ENCODE results near the gene KRT84. TPM values are rescaled to one million over a fixed set of nuclear protein-coding genes. Genes with fewer than 3 reads are reported as not detected.
A peak's percentile ranks its signal among the peaks of the same experiment; 100 is the strongest.

KRT84 gene
- polyA plus RNA-seq, 1 donor from 2014 or later, result not detected

- H3K27ac Mint-ChIP-seq, result no peak overlapping the region
- no peak overlapping the region for H3K4me3 Mint-ChIP-seq
- H3K27me3 Mint-ChIP-seq, result peaks cover 12% of the 10 kb centered on the region
- H3K36me3 Mint-ChIP-seq, result no peaks in the 10 kb centered on the region
- peaks cover 0 to 6% (median 0%) of the 10 kb centered on the region in 3 donors for H3K4me1 Mint-ChIP-seq
- H3K9me3 Mint-ChIP-seq, result no peaks in the 10 kb centered on the region
These were observed 5.2 kb downstream of the KRT84 start for GRCh38 chr12:52380271-52380694.

GRCh38 chr12:52379536-52379935, 5.9 kb downstream of the KRT84 start:
- Mint-ChIP-seq H3K27me3 (peaks cover 12% of the 10 kb centered on the region), H3K27ac (no peak overlapping the region), H3K4me3 (no peak overlapping the region), H3K4me1 (peaks cover 0 to 6% (median 0%) of the 10 kb centered on the region in 3 donors), H3K9me3 (no peaks in the 10 kb centered on the region), H3K36me3 (no peaks in the 10 kb centered on the region)

GRCh38 chr12:52378091-52378490, 7.4 kb downstream of the KRT84 start:
- peaks cover 0 to 2% (median 0%) of the 10 kb centered on the region in 3 donors for H3K9me3 Mint-ChIP-seq
- peaks cover 0 to 6% (median 0%) of the 10 kb centered on the region in 3 donors for H3K4me1 Mint-ChIP-seq
- no peak overlapping the region for H3K4me3 Mint-ChIP-seq
- no peaks in the 10 kb centered on the region for H3K36me3 Mint-ChIP-seq
- no peak overlapping the region for H3K27ac Mint-ChIP-seq
- peaks cover 10% of the 10 kb centered on the region for H3K27me3 Mint-ChIP-seq

GRCh38 chr12:52377266-52377665, 8.2 kb downstream of the KRT84 start:
- Mint-ChIP-seq H3K27me3 (peaks cover 10% of the 10 kb centered on the region), H3K36me3 (no peaks in the 10 kb centered on the region), H3K9me3 (peaks cover 0 to 2% (median 0%) of the 10 kb centered on the region in 3 donors), H3K4me1 (no peaks in the 10 kb centered on the region), H3K27ac (no peak overlapping the region), H3K4me3 (no peak overlapping the region)

GRCh38 chr12:52372216-52373154, 13.0 kb downstream of the KRT84 start:
- peaks cover 14% of the 10 kb centered on the region for H3K27me3 Mint-ChIP-seq
- no peaks in the 10 kb centered on the region for H3K36me3 Mint-ChIP-seq
- H3K4me3 Mint-ChIP-seq, result no peak overlapping the region
- no peaks in the 10 kb centered on the region for H3K4me1 Mint-ChIP-seq
- H3K9me3 Mint-ChIP-seq, result peaks cover 0 to 4% (median 0%) of the 10 kb centered on the region in 3 donors
- no peak overlapping the region for H3K27ac Mint-ChIP-seq

- Mint-ChIP-seq H3K4me1 (no peaks in the 10 kb centered on the region), H3K4me3 (no peak overlapping the region), H3K9me3 (peaks cover 0 to 4% (median 0%) of the 10 kb centered on the region in 3 donors), H3K27me3 (peaks cover 14% of the 10 kb centered on the region), H3K36me3 (no peaks in the 10 kb centered on the region), H3K27ac (no peak overlapping the region)
These were observed 13.7 kb downstream of the KRT84 start for GRCh38 chr12:52371716-52372115.

- Mint-ChIP-seq H3K4me1 (no peaks in the 10 kb centered on the region), H3K9me3 (peaks cover 0 to 4% (median 0%) of the 10 kb centered on the region in 3 donors), H3K27me3 (peaks cover 14% of the 10 kb centered on the region), H3K36me3 (no peaks in the 10 kb centered on the region), H3K4me3 (no peak overlapping the region), H3K27ac (no peak overlapping the region)
These were observed 14.4 kb downstream of the KRT84 start for GRCh38 chr12:52370926-52371608.

- Mint-ChIP-seq H3K4me3 (no peak overlapping the region), H3K4me1 (peaks cover 0 to 2% (median 0%) of the 10 kb centered on the region in 3 donors), H3K36me3 (no peaks in the 10 kb centered on the region), H3K27me3 (peaks cover 12% of the 10 kb centered on the region), H3K9me3 (peaks cover 0 to 4% (median 0%) of the 10 kb centered on the region in 3 donors), H3K27ac (no peak overlapping the region)
These were observed 15.6 kb downstream of the KRT84 start for GRCh38 chr12:52369809-52370208.

GRCh38 chr12:52369211-52369610, 16.2 kb downstream of the KRT84 start:
- Mint-ChIP-seq H3K9me3 (peaks cover 0 to 4% (median 0%) of the 10 kb centered on the region in 3 donors), H3K27ac (no peak overlapping the region), H3K36me3 (no peaks in the 10 kb centered on the region), H3K4me3 (no peak overlapping the region), H3K4me1 (peaks cover 0 to 3% (median 1%) of the 10 kb centered on the region in 3 donors), H3K27me3 (peaks cover 12% of the 10 kb centered on the region)

- no peak overlapping the region for H3K4me3 Mint-ChIP-seq
- peaks cover 0 to 3% (median 1%) of the 10 kb centered on the region in 3 donors for H3K4me1 Mint-ChIP-seq
- peaks cover 0 to 2% (median 0%) of the 10 kb centered on the region in 3 donors for H3K9me3 Mint-ChIP-seq
- H3K36me3 Mint-ChIP-seq, result no peaks in the 10 kb centered on the region
- H3K27ac Mint-ChIP-seq, result no peak overlapping the region
- H3K27me3 Mint-ChIP-seq, result peaks cover 17% of the 10 kb centered on the region
These were observed 16.9 kb downstream of the KRT84 start for GRCh38 chr12:52368508-52368907.

GRCh38 chr12:52367876-52368275, 17.6 kb downstream of the KRT84 start:
- peaks cover 23% of the 10 kb centered on the region for H3K27me3 Mint-ChIP-seq

GRCh38 chr12:52366738-52367485, 18.5 kb downstream of the KRT84 start, which contains the start of gene KRT85:
TSS of gene KRT85 (minus strand) at chr12:52367481. CDS start at chr12:52367405, 76 bp downstream.
- Mint-ChIP-seq H3K4me1 (peaks cover 0 to 3% (median 1%) of the 10 kb centered on the region in 3 donors), H3K27ac (peak within 1 kb of the TSS in 1 of 3 donors; percentile 11), H3K9me3 (peaks cover 0 to 2% (median 0%) of the 10 kb centered on the region in 3 donors), H3K4me3 (no peak within 1 kb of the TSS), H3K36me3 (no peaks in the 10 kb centered on the region), H3K27me3 (peaks cover 24% of the 10 kb centered on the region)

More at GRCh38 chr12:52367876-52368275, 17.6 kb downstream of the KRT84 start:
- H3K27ac Mint-ChIP-seq, result no peak overlapping the region
- peaks cover 0 to 2% (median 0%) of the 10 kb centered on the region in 3 donors for H3K9me3 Mint-ChIP-seq
- peaks cover 0 to 3% (median 1%) of the 10 kb centered on the region in 3 donors for H3K4me1 Mint-ChIP-seq
- H3K36me3 Mint-ChIP-seq, result no peaks in the 10 kb centered on the region
- H3K4me3 Mint-ChIP-seq, result no peak overlapping the region

- peaks cover 20% of the 10 kb centered on the region for H3K27me3 Mint-ChIP-seq
- no peaks in the 10 kb centered on the region for H3K9me3 Mint-ChIP-seq
- no peaks in the 10 kb centered on the region for H3K36me3 Mint-ChIP-seq
- H3K27ac Mint-ChIP-seq, result no peak overlapping the region
- no peak overlapping the region for H3K4me3 Mint-ChIP-seq
- peaks cover 0 to 5% (median 3%) of the 10 kb centered on the region in 3 donors for H3K4me1 Mint-ChIP-seq
These were observed 20.5 kb downstream of the KRT84 start for GRCh38 chr12:52364901-52365489.

GRCh38 chr12:52364061-52364460, 21.4 kb downstream of the KRT84 start:
- H3K4me1 Mint-ChIP-seq, result peaks cover 0 to 11% (median 7%) of the 10 kb centered on the region in 3 donors
- peaks cover 24% of the 10 kb centered on the region for H3K27me3 Mint-ChIP-seq
- H3K36me3 Mint-ChIP-seq, result no peaks in the 10 kb centered on the region
- peak overlapping the region in 1 of 4 donors; percentile 28 for H3K4me3 Mint-ChIP-seq
- H3K9me3 Mint-ChIP-seq, result no peaks in the 10 kb centered on the region
- H3K27ac Mint-ChIP-seq, result no peak overlapping the region
